ENCODE data around the gene CNEP1R1. TPM values are rescaled to one million over a fixed set of nuclear protein-coding genes. Genes with fewer than 3 reads are reported as not detected.

The CNEP1R1 gene
- polyA plus RNA-seq, 6 donors from 2014 or later: 13.2 to 16.6 (median 14.2) TPM

GRCh38 chr16:50056226-50056625 lies 31.2 kb downstream of the CNEP1R1 start:
- H3K27ac Mint-ChIP-seq: no peak overlapping the region
- H3K27me3 Mint-ChIP-seq: peaks cover 0 to 10% (median 8%) of the 10 kb centered on the region in 3 donors
- H3K4me3 Mint-ChIP-seq: no peak overlapping the region
- DNase-seq (no peak), ATAC-seq (ENCODE audit: low read depth in 2 of 2) (no peak)
- peaks cover 0 to 7% of the 10 kb centered on the region in 2 donors for H3K36me3 Mint-ChIP-seq
- peaks cover 4 to 35% (median 19%) of the 10 kb centered on the region in 7 donors for H3K9me3 Mint-ChIP-seq
- peaks cover 0 to 3% (median 0%) of the 10 kb centered on the region in 3 donors for H3K4me1 Mint-ChIP-seq

- DNase-seq: no peak
- Mint-ChIP-seq H3K9me3 (peaks cover 4 to 25% (median 13%) of the 10 kb centered on the region in 7 donors), H3K27ac (peak overlapping the region in 1 of 6 donors; percentile 76), H3K36me3 (peaks cover 0 to 7% of the 10 kb centered on the region in 2 donors), H3K27me3 (peaks cover 0 to 8% (median 5%) of the 10 kb centered on the region in 3 donors), H3K4me3 (no peak overlapping the region), H3K4me1 (peaks cover 0 to 3% (median 0%) of the 10 kb centered on the region in 3 donors)
- no peak for ATAC-seq (ENCODE audit: low read depth in 2 of 2)
Measured at GRCh38 chr16:50058091-50058771, 33.2 kb downstream of the CNEP1R1 start.

GRCh38 chr16:50059111-50059510 lies 34.1 kb downstream of the CNEP1R1 start:
- Mint-ChIP-seq H3K4me1 (peaks cover 0 to 3% (median 0%) of the 10 kb centered on the region in 3 donors), H3K9me3 (peaks cover 4 to 25% (median 13%) of the 10 kb centered on the region in 7 donors), H3K27ac (peak overlapping the region in 1 of 6 donors; percentile 75), H3K4me3 (no peak overlapping the region), H3K36me3 (peaks cover 0 to 7% of the 10 kb centered on the region in 2 donors), H3K27me3 (peaks cover 0 to 8% (median 5%) of the 10 kb centered on the region in 3 donors)
- ATAC-seq (ENCODE audit: low read depth in 2 of 2): no peak
- no peak for DNase-seq

- DNase-seq: no peak
- ATAC-seq (ENCODE audit: low read depth in 2 of 2): no peak
- H3K9me3 Mint-ChIP-seq: peaks cover 4 to 25% (median 13%) of the 10 kb centered on the region in 7 donors
- peaks cover 0 to 8% (median 5%) of the 10 kb centered on the region in 3 donors for H3K27me3 Mint-ChIP-seq
- H3K36me3 Mint-ChIP-seq: peaks cover 0 to 7% of the 10 kb centered on the region in 2 donors
- no peak overlapping the region for H3K27ac Mint-ChIP-seq
- no peak overlapping the region for H3K4me3 Mint-ChIP-seq
- peaks cover 0 to 3% (median 0%) of the 10 kb centered on the region in 3 donors for H3K4me1 Mint-ChIP-seq
Measured at GRCh38 chr16:50059669-50060068, 34.6 kb downstream of the CNEP1R1 start.

- no peak overlapping the region for H3K27ac Mint-ChIP-seq
- H3K27me3 Mint-ChIP-seq: peaks cover 0 to 8% (median 5%) of the 10 kb centered on the region in 3 donors
- ATAC-seq (ENCODE audit: low read depth in 2 of 2): no peak
- peaks cover 3 to 5% (median 4%) of the 10 kb centered on the region in 3 donors for H3K4me1 Mint-ChIP-seq
- no peak overlapping the region for H3K4me3 Mint-ChIP-seq
- DNase-seq: no peak
- peaks cover 0 to 3% of the 10 kb centered on the region in 2 donors for H3K36me3 Mint-ChIP-seq
- H3K9me3 Mint-ChIP-seq: peaks cover 1 to 14% (median 7%) of the 10 kb centered on the region in 7 donors
Measured at GRCh38 chr16:50061326-50061725, 36.3 kb downstream of the CNEP1R1 start.

GRCh38 chr16:50065241-50065623 lies 40.2 kb downstream of the CNEP1R1 start:
- H3K4me3 Mint-ChIP-seq: peak overlapping the region; percentile 87 to 95 (median 90)
- peaks cover 25 to 31% (median 27%) of the 10 kb centered on the region in 3 donors for H3K4me1 Mint-ChIP-seq
- peak overlapping the region; percentile 61 to 94 (median 76) for H3K27ac Mint-ChIP-seq
- H3K27me3 Mint-ChIP-seq: no peaks in the 10 kb centered on the region
- ATAC-seq (ENCODE audit: low read depth in 2 of 2): no peak
- DNase-seq: no peak
- H3K36me3 Mint-ChIP-seq: peaks cover 0 to 5% of the 10 kb centered on the region in 2 donors
- H3K9me3 Mint-ChIP-seq: no peaks in the 10 kb centered on the region

GRCh38 chr16:50065624-50066481 lies 40.8 kb downstream of the CNEP1R1 start, which contains the start of gene HEATR3:
HEATR3 (plus strand) TSS chr16:50065970; CDS start chr16:50066132, 162 bp downstream.
- peak within 1 kb of the TSS; percentile 61 to 94 (median 86) for H3K27ac Mint-ChIP-seq

GRCh38 chr16:50066482-50067289 lies 41.7 kb downstream of the CNEP1R1 start:
- no peaks in the 10 kb centered on the region for H3K27me3 Mint-ChIP-seq
- DNase-seq (no peak), ATAC-seq (ENCODE audit: low read depth in 2 of 2) (no peak)
- no peaks in the 10 kb centered on the region for H3K9me3 Mint-ChIP-seq
- H3K36me3 Mint-ChIP-seq: peaks cover 7 to 12% of the 10 kb centered on the region in 2 donors
- H3K27ac Mint-ChIP-seq: peak overlapping the region in 5 of 6 donors; percentile 14 to 93 (median 79)
- peak overlapping the region; percentile 87 to 95 (median 92) for H3K4me3 Mint-ChIP-seq
- H3K4me1 Mint-ChIP-seq: peaks cover 26 to 31% (median 27%) of the 10 kb centered on the region in 3 donors

More at GRCh38 chr16:50065624-50066481, 40.8 kb downstream of the CNEP1R1 start, which contains the start of gene HEATR3:
- Mint-ChIP-seq H3K36me3 (peaks cover 4 to 8% of the 10 kb centered on the region in 2 donors), H3K4me3 (peak within 1 kb of the TSS; percentile 87 to 95 (median 92)), H3K27me3 (no peaks in the 10 kb centered on the region), H3K9me3 (no peaks in the 10 kb centered on the region), H3K4me1 (peaks cover 25 to 31% (median 27%) of the 10 kb centered on the region in 3 donors)
- ATAC-seq (ENCODE audit: low read depth in 2 of 2) (peak; percentile 82), DNase-seq (peak; percentile 90)

- peaks cover 26 to 31% (median 27%) of the 10 kb centered on the region in 3 donors for H3K4me1 Mint-ChIP-seq
- H3K27me3 Mint-ChIP-seq: no peaks in the 10 kb centered on the region
- H3K27ac Mint-ChIP-seq: peak overlapping the region; percentile 14 to 93 (median 79)
- H3K9me3 Mint-ChIP-seq: no peaks in the 10 kb centered on the region
- peaks cover 7 to 12% of the 10 kb centered on the region in 2 donors for H3K36me3 Mint-ChIP-seq
- ATAC-seq (ENCODE audit: low read depth in 2 of 2) (no peak), DNase-seq (no peak)
- peak overlapping the region; percentile 87 to 95 (median 91) for H3K4me3 Mint-ChIP-seq
Measured at GRCh38 chr16:50067290-50067853, 42.3 kb downstream of the CNEP1R1 start.

- Mint-ChIP-seq H3K27me3 (no peaks in the 10 kb centered on the region), H3K36me3 (peaks cover 7 to 12% of the 10 kb centered on the region in 2 donors), H3K27ac (peak overlapping the region in 1 of 6 donors; percentile 13), H3K4me3 (peak overlapping the region in 3 of 8 donors; percentile 59 to 94 (median 62)), H3K9me3 (no peaks in the 10 kb centered on the region), H3K4me1 (peaks cover 26 to 31% (median 27%) of the 10 kb centered on the region in 3 donors)
- DNase-seq: no peak
- no peak for ATAC-seq (ENCODE audit: low read depth in 2 of 2)
Measured at GRCh38 chr16:50068550-50068949, 43.5 kb downstream of the CNEP1R1 start.

- Mint-ChIP-seq H3K4me3 (peak overlapping the region in 1 of 8 donors; percentile 94), H3K9me3 (no peaks in the 10 kb centered on the region), H3K4me1 (peaks cover 26 to 31% (median 27%) of the 10 kb centered on the region in 3 donors), H3K36me3 (peaks cover 7 to 12% of the 10 kb centered on the region in 2 donors), H3K27ac (no peak overlapping the region), H3K27me3 (no peaks in the 10 kb centered on the region)
- DNase-seq (no peak), ATAC-seq (ENCODE audit: low read depth in 2 of 2) (no peak)
Measured at GRCh38 chr16:50069060-50069459, 44.0 kb downstream of the CNEP1R1 start.

GRCh38 chr16:50071075-50071671 lies 46.1 kb downstream of the CNEP1R1 start:
- H3K4me3 Mint-ChIP-seq: no peak overlapping the region
- no peak for DNase-seq
- peaks cover 7 to 22% of the 10 kb centered on the region in 2 donors for H3K36me3 Mint-ChIP-seq
- no peaks in the 10 kb centered on the region for H3K9me3 Mint-ChIP-seq
- ATAC-seq (ENCODE audit: low read depth in 2 of 2): no peak
- H3K27me3 Mint-ChIP-seq: no peaks in the 10 kb centered on the region
- H3K4me1 Mint-ChIP-seq: peaks cover 22 to 26% (median 26%) of the 10 kb centered on the region in 3 donors
- no peak overlapping the region for H3K27ac Mint-ChIP-seq

Data from naive B cell (primary cell).